GM18861 (cell line): ENCODE results near the gene CLEC4G.
"Not testable (repeated sequence)": the region's sequence is repeated elsewhere in the genome, so short reads cannot be mapped to it uniquely, and the experiment has no call there.

Source experiments
- ATAC-seq: cut with Tn5 transposase; IDR thresholded peaks from one replicate; pipeline ENCODE4 v1.9.1; 2021; ENCODE audit not compliant: unreplicated experiment

CLEC4G gene

GRCh38 chr19:7746903-7747884 is 15.3 kb upstream of the CLEC4G start, which contains the start of gene CD209:
TSS of gene CD209 (minus strand) at chr19:7747534. CDS start at chr19:7747511, 23 bp downstream.
- no peak for ATAC-seq

GRCh38 chr19:7746306-7746705 is 14.4 kb upstream of the CLEC4G start:
- ATAC-seq = not testable (repeated sequence)

- ATAC-seq = no peak
Measured at GRCh38 chr19:7744871-7745650, 13.2 kb upstream of the CLEC4G start.

- ATAC-seq = no peak
Measured at GRCh38 chr19:7744199-7744786, 12.4 kb upstream of the CLEC4G start.

GRCh38 chr19:7743425-7743841 is 11.5 kb upstream of the CLEC4G start:
- peak; percentile 56 for ATAC-seq

GRCh38 chr19:7742991-7743390 is 11.1 kb upstream of the CLEC4G start:
- ATAC-seq = peak; percentile 14

GRCh38 chr19:7742575-7742974 is 10.7 kb upstream of the CLEC4G start:
- no peak for ATAC-seq

GRCh38 chr19:7740682-7741054 is 8.8 kb upstream of the CLEC4G start:
- ATAC-seq = no peak

- no peak for ATAC-seq
Measured at GRCh38 chr19:7739801-7740681, 8.1 kb upstream of the CLEC4G start.

GRCh38 chr19:7739211-7739755 is 7.4 kb upstream of the CLEC4G start:
- ATAC-seq = no peak

GRCh38 chr19:7738023-7738422 is 6.1 kb upstream of the CLEC4G start:
- no peak for ATAC-seq

GRCh38 chr19:7737215-7737614 is 5.3 kb upstream of the CLEC4G start:
- no peak for ATAC-seq

GRCh38 chr19:7736148-7736547 is 4.2 kb upstream of the CLEC4G start:
- no peak for ATAC-seq

- no peak for ATAC-seq
Measured at GRCh38 chr19:7734220-7735203, 2.6 kb upstream of the CLEC4G start.

GRCh38 chr19:7733376-7733775 is 1.5 kb upstream of the CLEC4G start:
- ATAC-seq = no peak

- ATAC-seq = no peak
Measured at GRCh38 chr19:7731615-7732014, 295 bp downstream of the CLEC4G start.

GRCh38 chr19:7731218-7731595 is 703 bp downstream of the CLEC4G start:
- ATAC-seq = no peak

- no peak for ATAC-seq
Measured at GRCh38 chr19:7730286-7731217, 1.4 kb downstream of the CLEC4G start.
